HG03103 (cell line): ENCODE results near the gene ACOXL.
"Not testable (repeated sequence)": the region's sequence is repeated elsewhere in the genome, so short reads cannot be mapped to it uniquely, and the experiment has no call there.

ENCODE experiments used
- ATAC-seq: cut with Tn5 transposase; IDR thresholded peaks from one replicate; pipeline ENCODE4 v1.9.1; 2021; ENCODE audit warnings: low read depth; ENCODE audit not compliant: unreplicated experiment

The ACOXL gene

DNA sequence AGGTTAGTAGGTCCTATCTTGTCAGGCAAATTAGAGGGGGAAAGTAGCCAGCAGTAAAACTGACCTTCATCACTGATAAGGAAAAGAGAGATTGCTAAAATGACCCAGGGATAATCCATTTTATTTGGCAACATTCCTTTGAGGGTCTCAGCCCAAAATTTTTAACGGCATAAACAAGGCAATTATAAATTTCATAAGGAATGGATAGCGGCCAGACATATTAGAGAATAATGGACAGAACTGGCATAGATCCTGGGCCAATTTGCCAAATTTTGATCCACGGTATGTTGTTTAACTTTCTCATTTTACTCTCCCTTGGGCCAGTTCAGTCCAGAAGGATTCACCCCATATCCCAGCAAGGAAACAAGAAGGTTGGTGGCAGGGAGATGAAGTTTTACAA, 217.9 kb downstream of the ACOXL start:
- no peak for ATAC-seq

- ATAC-seq: no peak
Measured at GRCh38 chr2:110955045-110955444, 222.7 kb downstream of the ACOXL start.

DNA sequence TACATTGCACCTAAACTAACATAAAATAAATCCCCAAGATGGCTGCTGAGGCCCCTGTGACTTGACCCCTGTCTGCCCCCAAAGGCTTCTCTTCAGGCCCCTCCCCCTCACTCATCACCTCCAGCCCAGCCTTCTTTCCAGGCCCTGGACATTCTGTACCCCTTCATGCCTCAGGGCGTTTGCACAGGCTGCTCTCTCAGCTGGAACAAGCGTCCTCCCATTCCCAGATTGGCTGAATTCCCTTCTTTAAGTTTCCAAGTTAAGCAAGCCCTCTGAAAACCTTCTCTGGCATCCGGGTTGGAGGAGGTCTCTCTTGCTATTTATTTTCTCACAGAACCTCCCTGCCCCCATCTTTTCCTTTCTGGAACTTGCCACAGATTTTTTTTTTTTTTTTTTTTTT, 223.2 kb downstream of the ACOXL start:
- ATAC-seq: no peak

GRCh38 chr2:110957293-110957692, 224.9 kb downstream of the ACOXL start:
- ATAC-seq: no peak

GRCh38 chr2:110958346-110959119, 226.2 kb downstream of the ACOXL start:
- no peak for ATAC-seq

GRCh38 chr2:110959198-110959597, 226.8 kb downstream of the ACOXL start:
- ATAC-seq: no peak

GRCh38 chr2:110960281-110960680, 227.9 kb downstream of the ACOXL start:
- ATAC-seq: no peak

- no peak for ATAC-seq
Measured at GRCh38 chr2:110960954-110961353, 228.6 kb downstream of the ACOXL start.

DNA sequence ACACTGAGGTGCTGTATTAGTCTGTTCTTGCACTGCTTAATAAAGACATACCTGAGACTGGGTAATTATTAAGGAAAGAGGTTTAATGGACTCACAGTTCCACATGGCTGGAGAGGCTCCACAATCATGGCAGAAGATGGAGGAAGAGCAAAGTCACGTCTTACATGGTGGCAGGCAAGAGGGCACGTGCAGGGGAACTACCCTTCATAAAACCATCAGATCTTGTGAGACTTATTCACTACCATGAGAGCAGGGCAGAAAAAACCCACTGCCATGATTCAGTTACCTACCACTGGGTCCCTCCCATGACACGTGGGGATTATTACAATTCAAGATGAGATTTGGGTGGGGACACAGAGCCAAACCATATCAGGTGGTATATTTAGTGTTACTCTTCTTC, 229.3 kb downstream of the ACOXL start:
- not testable (repeated sequence) for ATAC-seq

GRCh38 chr2:110969696-110970095, 237.3 kb downstream of the ACOXL start:
- ATAC-seq: no peak

DNA sequence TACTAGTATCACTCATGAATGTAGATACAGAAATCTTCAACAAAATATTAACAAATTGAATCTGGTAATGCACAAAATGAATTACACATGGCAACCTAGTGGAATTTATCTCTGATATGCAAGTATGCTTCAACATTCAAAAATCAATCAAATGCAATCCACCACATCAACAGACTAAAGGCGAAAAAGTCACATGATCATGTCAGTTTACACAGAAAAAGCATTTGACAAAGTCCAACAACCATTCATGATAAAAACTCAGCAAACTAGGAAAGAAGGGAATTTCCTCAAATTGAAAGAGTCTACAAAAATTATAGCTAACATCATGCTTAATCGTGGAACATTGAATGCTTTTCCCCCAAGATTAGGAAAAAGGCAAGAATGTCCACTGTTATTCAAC, 237.8 kb downstream of the ACOXL start:
- ATAC-seq: no peak

DNA sequence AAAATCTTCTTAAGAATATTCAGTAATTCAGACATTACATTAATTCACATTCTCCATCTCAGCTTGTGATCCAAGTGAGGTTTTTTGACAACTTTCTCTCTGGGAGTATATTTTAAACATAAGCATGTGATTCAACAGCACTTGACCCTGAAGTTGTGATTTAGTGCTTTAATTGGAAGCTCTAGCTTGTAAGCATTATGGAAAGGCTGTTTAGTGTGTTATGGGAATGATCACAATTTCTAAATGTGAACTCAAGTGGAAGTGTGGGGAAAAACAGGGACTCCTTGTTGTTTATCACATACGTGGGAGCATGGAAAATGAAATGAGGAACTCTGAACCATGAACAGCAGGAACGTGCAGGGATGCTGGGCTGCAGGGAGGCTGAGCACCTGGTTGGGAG, 239.4 kb downstream of the ACOXL start:
- no peak for ATAC-seq

DNA sequence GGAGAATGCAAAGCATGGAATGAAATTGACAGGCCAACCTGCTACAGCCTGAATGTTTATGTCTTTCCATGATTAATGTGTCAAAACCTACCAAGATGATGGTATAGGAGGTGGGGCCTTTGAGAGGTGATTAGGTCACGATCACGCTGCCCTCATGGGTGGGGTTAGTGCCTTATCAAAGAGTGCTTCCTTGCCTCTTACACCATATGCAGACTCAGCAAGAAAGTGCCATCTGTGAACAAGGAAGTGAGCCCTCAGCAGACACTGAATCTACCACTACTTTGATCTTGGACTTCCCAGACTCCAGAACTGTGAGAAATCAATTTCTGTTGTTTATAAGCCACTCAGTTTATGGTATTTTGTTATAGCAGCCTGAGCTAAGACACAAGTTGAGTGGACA, 240.9 kb downstream of the ACOXL start:
- ATAC-seq: no peak

DNA sequence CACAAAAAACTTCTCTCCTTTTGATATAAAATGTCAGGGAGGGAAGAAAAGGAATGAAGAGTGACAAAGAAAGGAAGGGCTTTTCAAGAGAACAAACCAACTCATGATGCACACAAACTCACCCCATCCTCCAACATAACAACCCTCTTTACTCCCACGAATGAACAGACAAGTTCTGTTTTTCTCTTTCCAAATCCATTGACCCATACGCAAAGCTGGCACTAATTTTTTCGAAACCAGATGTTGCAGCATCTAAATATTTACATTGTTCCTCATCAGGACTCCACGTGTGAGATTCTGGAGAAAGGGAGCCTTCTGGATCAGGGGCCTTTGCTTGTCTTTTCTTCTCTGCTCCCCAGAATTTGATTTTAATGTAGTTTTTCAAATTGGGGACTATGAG, 245.0 kb downstream of the ACOXL start:
- no peak for ATAC-seq

- ATAC-seq: no peak
Measured at GRCh38 chr2:110978148-110978547, 245.8 kb downstream of the ACOXL start.

- no peak for ATAC-seq
Measured at GRCh38 chr2:110978756-110979470, 246.5 kb downstream of the ACOXL start.

GRCh38 chr2:110979471-110980338, 247.3 kb downstream of the ACOXL start:
- ATAC-seq: no peak

DNA sequence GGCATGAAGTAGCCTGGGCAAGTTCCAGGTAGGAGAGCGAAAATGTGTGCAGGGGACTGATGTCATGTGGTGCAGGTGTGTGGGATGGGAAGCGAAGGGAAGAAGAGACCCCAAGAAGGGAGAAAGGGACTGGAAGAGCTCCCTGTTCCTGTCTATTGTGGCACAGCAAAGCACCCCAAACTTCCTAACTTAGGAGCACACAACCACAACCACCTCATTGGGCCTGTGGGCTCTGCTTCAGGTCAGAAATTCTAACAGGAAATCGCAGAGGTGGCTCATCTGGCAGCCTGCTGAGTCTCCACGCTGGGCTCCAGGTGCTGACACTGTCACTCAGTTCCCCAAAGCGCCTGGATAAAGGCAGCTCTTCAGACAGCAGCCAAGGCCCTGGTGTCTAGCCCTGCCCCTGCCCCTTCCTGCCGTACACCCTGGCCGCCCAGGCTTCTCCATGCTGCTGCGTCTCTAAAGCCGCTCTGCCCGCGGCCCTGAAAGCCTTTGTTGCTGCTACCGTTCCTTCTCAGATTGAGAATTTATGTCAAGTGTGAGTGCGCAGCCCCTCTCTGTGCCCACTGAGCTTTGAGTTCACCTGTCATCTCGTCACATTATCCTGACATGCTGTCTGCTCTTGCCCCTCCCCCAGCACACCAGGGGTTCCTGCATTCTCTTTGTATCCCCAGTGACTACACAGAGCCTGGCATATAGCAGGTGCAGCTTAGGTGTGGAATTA, 248.1 kb downstream of the ACOXL start:
- no peak for ATAC-seq

GRCh38 chr2:110983133-110983532, 250.8 kb downstream of the ACOXL start:
- ATAC-seq: no peak

DNA sequence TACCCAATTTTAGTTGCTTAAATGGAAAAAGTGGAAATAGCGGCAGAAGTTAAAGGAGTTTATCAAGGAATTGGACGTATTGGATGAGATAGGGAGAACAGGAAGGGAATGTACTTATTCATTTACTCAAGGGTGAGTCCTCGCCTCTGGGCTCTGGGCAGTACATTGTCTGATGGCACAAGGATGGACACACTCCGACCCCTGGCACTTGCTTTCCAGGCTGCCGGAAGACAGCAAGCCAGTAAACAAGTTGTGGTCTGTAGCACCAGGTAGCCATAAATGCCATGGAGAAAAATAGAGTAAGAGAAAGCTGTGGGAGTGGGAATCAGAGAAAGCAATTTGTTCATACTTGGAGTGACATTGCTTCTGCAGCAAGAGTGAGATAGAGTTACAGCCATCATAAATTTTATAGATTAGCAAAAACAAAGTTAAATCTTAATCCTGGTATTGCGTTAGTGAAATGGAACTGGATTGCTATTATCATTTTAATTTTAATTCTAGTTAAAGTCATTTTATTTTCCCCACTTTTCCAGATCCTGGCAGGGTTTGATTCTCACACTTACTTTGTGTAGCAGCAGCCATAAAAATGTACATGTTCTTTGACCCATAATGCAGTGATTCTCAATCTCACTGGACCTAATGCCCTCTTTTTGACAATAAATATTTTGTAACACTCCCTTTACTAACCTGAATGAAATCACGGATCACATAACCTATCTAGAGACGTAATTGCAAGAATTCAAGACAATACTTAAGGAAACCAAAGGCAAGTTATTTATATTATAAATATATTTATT, 252.5 kb downstream of the ACOXL start:
- no peak for ATAC-seq
